ENCODE data around the gene KIF1A.

DNA sequence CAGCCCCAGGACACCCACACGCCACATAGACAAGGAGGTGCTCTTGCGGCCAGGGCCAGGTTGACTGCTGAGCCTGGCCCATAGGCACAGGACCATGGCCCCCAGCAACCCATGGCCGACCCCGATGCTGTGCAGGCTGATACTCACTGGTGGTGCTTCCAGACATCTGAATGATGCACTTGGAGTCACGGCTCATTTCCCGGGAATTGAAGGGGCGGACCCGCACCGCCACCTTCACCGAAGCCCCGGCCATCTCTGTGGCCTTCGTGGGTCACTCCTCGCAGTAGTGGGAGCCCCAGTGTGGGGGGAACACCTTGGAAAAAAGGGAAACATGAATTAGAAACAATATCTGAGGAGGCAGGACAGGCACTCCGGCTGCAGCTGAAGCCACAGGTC is 22.5 kb downstream of the KIF1A start:
- TF ChIP-seq, protein P1, sequence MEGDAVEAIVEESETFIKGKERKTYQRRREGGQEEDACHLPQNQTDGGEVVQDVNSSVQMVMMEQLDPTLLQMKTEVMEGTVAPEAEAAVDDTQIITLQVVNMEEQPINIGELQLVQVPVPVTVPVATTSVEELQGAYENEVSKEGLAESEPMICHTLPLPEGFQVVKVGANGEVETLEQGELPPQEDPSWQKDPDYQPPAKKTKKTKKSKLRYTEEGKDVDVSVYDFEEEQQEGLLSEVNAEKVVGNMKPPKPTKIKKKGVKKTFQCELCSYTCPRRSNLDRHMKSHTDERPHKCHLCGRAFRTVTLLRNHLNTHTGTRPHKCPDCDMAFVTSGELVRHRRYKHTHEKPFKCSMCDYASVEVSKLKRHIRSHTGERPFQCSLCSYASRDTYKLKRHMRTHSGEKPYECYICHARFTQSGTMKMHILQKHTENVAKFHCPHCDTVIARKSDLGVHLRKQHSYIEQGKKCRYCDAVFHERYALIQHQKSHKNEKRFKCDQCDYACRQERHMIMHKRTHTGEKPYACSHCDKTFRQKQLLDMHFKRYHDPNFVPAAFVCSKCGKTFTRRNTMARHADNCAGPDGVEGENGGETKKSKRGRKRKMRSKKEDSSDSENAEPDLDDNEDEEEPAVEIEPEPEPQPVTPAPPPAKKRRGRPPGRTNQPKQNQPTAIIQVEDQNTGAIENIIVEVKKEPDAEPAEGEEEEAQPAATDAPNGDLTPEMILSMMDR (IDR thresholded peaks at IDR 0.05; ENCODE audit: extremely low read depth in 1 of 2, insufficient read depth in 1 of 2, low read depth in 1 of 2, low read length in 2 of 2): no peak
- TF ChIP-seq POLR2A (IDR thresholded peaks at IDR 0.05; ENCODE audit: low read depth, low read length) (no peak), FOS (IDR thresholded peaks at IDR 0.05; ENCODE audit: borderline replicate concordance, insufficient read depth, low read length) (no peak), EZH2 (IDR thresholded peaks at IDR 0.05; ENCODE audit: borderline replicate concordance, low read depth, low read length, severe bottlenecking) (no peak)

Data from endothelial cell of umbilical vein (primary cell).